Uterus (tissue), 4 donors: ENCODE results near the gene TTC7B. TPM values are rescaled to one million over a fixed set of nuclear protein-coding genes. Genes with fewer than 3 reads are reported as not detected.

Source experiments
- DNase-seq, 2 donors: peaks; one replicate each; pipeline ENCODE4 v3.0.0-alpha.2; 2019 to 2020
- H3K27ac ChIP-seq, 2 donors: fragments of 200-600 bp; sonication (generic); 1 replicate in 1 of 2; 2 replicates in 1 of 2; pipeline ENCODE4 v1.5.1; 2016 to 2018
- H3K27me3 ChIP-seq, 2 donors: fragments of 200-600 bp; sonication (generic); one replicate each; pipeline ENCODE4 v1.5.1; 2018 to 2019; ENCODE audit warnings: control low read depth in 1 of 2
- H3K36me3 ChIP-seq, 2 donors: fragments of 200-600 bp; sonication (generic); one replicate each; pipeline ENCODE4 v1.5.1; 2019; ENCODE audit warnings: control low read depth in 1 of 2
- H3K4me1 ChIP-seq, 2 donors: fragments of 200-600 bp; sonication (generic); one replicate each; pipeline ENCODE4 v1.5.1; 2018 to 2019; ENCODE audit warnings: control low read depth in 1 of 2
- H3K4me3 ChIP-seq, 2 donors: fragments of 200-600 bp; sonication (generic); 1 replicate in 1 of 2; 2 replicates in 1 of 2; pipeline ENCODE4 v1.5.1; 2018 to 2019; ENCODE audit warnings: mild to moderate bottlenecking in 1 of 2
- H3K9me3 ChIP-seq, 2 donors: fragments of 200-600 bp; sonication (generic); one replicate each; pipeline ENCODE4 v1.5.1; 2019; ENCODE audit warnings: control low read depth in 1 of 2
- CTCF ChIP-seq, 4 experiments: fragments of 200-600 bp in 2 of 4; fragments of 450-650 bp in 2 of 4; sonication (generic) in 2 of 4; IDR thresholded peaks; one replicate each; pipeline ENCODE4 v1.5.1; 2016 to 2019; ENCODE audit warnings: antibody characterized with exemption in 4 of 4, mild to moderate bottlenecking in 2 of 4, moderate library complexity in 1 of 4
- POLR2A ChIP-seq, 2 donors: fragments of 450-650 bp; IDR thresholded peaks; one replicate each; pipeline ENCODE4 v1.6.1; 2016; ENCODE audit warnings: antibody characterized with exemption in 2 of 2, mild to moderate bottlenecking in 1 of 2, moderate library complexity in 1 of 2
- intact Hi-C: fragments of 100-400 bp; cut with DNase I; formaldehyde crosslinking; loops from one replicate; pipeline ENCODE4 v1.15.1; 2023; ENCODE audit warnings: low total_unique reads
- total RNA-seq, 4 donors: library from RNA; depleted of rRNA in 3 of 4; stranded (reverse); fragments of >200 nt in 3 of 4; gene quantifications; one replicate each; pipeline versions ENCODE4 v1.1.0 to v1.2.4, GENCODE V29; 2014 to 2023
- donor health status: DM: yes; HTN: yes; CAD: no.

Gene TTC7B
- total RNA-seq, 4 donors from 2014 or later = 15.3 to 73.9 (median 28.0) TPM

GRCh38 chr14:90731487-90731886, 84.7 kb downstream of the TTC7B start:
- no peak for TF ChIP-seq POLR2A (IDR thresholded peaks at IDR 0.05)
- no peak overlapping the region for H3K4me3 ChIP-seq
- H3K36me3 ChIP-seq = no peaks in the 10 kb centered on the region
- H3K9me3 ChIP-seq = no peaks in the 10 kb centered on the region
- intact Hi-C loops = no loop called here
- no peak overlapping the region for H3K27ac ChIP-seq
- H3K27me3 ChIP-seq = no peaks in the 10 kb centered on the region
- no peak for DNase-seq
- H3K4me1 ChIP-seq = no peaks in the 10 kb centered on the region

- no peak for DNase-seq
- Histone ChIP-seq H3K4me1 (no peaks in the 10 kb centered on the region), H3K36me3 (no peaks in the 10 kb centered on the region), H3K4me3 (no peak overlapping the region), H3K27ac (no peak overlapping the region), H3K27me3 (no peaks in the 10 kb centered on the region), H3K9me3 (no peaks in the 10 kb centered on the region)
- TF ChIP-seq POLR2A (IDR thresholded peaks at IDR 0.05) (no peak), CTCF (IDR thresholded peaks at IDR 0.05) (no peak)
- intact Hi-C loops = no loop called here
Observed at GRCh38 chr14:90730206-90730766, 85.9 kb downstream of the TTC7B start.

- H3K9me3 ChIP-seq = no peaks in the 10 kb centered on the region
- no peak for DNase-seq
- no peak overlapping the region for H3K4me3 ChIP-seq
- H3K27ac ChIP-seq = no peak overlapping the region
- intact Hi-C loops = no loop called here
- no peaks in the 10 kb centered on the region for H3K4me1 ChIP-seq
- H3K27me3 ChIP-seq = no peaks in the 10 kb centered on the region
- H3K36me3 ChIP-seq = no peaks in the 10 kb centered on the region
- TF ChIP-seq CTCF (IDR thresholded peaks at IDR 0.05) = no peak
- TF ChIP-seq POLR2A (IDR thresholded peaks at IDR 0.05) = no peak
Observed at GRCh38 chr14:90728951-90729350, 87.3 kb downstream of the TTC7B start.

GRCh38 chr14:90727082-90727481, 89.1 kb downstream of the TTC7B start:
- DNase-seq = no peak
- intact Hi-C loops = no loop called here
- H3K9me3 ChIP-seq = no peaks in the 10 kb centered on the region
- H3K36me3 ChIP-seq = no peaks in the 10 kb centered on the region
- H3K4me1 ChIP-seq = no peaks in the 10 kb centered on the region
- H3K4me3 ChIP-seq = no peak overlapping the region
- no peak overlapping the region for H3K27ac ChIP-seq
- TF ChIP-seq CTCF (IDR thresholded peaks at IDR 0.05) = no peak
- no peak for TF ChIP-seq POLR2A (IDR thresholded peaks at IDR 0.05)
- H3K27me3 ChIP-seq = no peaks in the 10 kb centered on the region

GRCh38 chr14:90726656-90727055, 89.6 kb downstream of the TTC7B start:
- Histone ChIP-seq H3K27ac (no peak overlapping the region), H3K4me3 (no peak overlapping the region)
- TF ChIP-seq CTCF (IDR thresholded peaks at IDR 0.05) (peak in 3 of 4 experiments; percentile 7 to 27 (median 14)), POLR2A (IDR thresholded peaks at IDR 0.05) (no peak)

GRCh38 chr14:90724866-90725265, 91.4 kb downstream of the TTC7B start:
- Histone ChIP-seq H3K36me3 (no peaks in the 10 kb centered on the region), H3K27ac (no peak overlapping the region), H3K27me3 (no peaks in the 10 kb centered on the region), H3K9me3 (no peaks in the 10 kb centered on the region), H3K4me3 (no peak overlapping the region), H3K4me1 (no peaks in the 10 kb centered on the region)
- intact Hi-C loops = no loop called here
- no peak for DNase-seq
- TF ChIP-seq POLR2A (IDR thresholded peaks at IDR 0.05) (no peak), CTCF (IDR thresholded peaks at IDR 0.05) (no peak)

More at GRCh38 chr14:90726656-90727055, 89.6 kb downstream of the TTC7B start:
- Histone ChIP-seq H3K9me3 (no peaks in the 10 kb centered on the region), H3K36me3 (no peaks in the 10 kb centered on the region), H3K4me1 (no peaks in the 10 kb centered on the region), H3K27me3 (no peaks in the 10 kb centered on the region)
- intact Hi-C loops = no loop called here
- DNase-seq = peak; percentile 52 to 62
